ENCODE results near the gene MTF1.

Gene MTF1

GRCh38 chr1:37825506-37825905 lies 33.9 kb downstream of the MTF1 start:
- no peak for DNase-seq

DNA sequence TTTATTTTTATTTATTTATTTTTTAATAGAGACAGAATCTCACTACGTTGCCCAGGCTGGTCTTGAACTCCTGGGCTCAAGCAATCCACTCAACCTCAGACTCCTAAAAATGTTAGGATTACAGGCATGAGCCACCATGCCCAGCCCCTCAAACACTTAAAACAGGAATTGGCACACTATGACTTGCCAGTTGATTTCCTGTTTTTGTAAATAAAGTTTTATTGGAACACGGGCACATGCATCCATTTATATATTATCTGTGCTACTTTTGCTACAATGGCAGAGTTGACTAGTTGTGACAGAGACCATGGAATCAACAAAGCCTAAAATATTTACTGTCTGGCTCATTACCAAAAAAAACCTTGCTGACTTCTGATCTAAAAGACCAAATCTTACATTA lies 35.4 kb downstream of the MTF1 start:
- no peak for DNase-seq

DNA sequence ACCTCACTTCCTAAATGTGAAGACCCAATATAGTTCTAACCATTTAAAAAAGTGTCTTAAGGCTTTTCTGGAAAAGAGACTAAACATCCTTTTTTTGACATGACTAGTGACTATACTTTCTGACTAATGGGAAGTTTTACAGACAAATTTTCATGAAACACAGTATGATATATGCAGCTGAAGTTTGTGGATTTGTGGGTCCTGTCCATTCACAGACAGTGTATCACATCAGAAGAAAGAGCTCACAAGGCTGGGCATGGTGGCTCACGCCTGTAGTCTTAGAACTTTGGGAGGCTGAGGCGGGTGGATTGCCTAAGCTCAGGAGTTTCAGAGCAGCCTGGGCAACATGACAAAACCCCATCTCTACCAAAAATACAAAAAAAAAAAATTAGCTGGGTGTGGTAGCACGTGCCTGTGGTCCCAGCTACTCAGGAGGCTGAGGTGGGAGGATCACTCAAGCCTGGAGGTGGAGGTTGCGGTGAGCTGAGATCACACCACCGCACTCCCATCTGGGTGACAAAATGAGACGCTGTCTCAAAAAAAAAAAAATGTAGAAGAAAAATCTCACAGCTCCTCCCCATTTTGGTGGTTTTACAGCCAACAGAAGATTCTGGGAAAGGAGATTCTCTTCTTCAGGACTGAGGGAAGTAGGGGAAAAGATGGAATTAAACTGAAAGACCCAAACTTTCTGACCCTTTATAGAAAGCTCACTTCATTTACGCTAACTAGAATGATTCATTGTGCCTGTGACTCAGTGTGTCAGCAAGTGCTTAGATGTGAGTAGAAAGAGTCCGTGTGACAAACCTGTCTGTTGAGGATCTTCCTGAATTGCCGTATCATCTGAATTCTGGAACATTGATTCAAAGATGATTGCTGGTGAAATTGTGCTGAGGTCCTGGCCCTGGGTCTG lies 36.2 kb downstream of the MTF1 start:
- DNase-seq = no peak

DNA sequence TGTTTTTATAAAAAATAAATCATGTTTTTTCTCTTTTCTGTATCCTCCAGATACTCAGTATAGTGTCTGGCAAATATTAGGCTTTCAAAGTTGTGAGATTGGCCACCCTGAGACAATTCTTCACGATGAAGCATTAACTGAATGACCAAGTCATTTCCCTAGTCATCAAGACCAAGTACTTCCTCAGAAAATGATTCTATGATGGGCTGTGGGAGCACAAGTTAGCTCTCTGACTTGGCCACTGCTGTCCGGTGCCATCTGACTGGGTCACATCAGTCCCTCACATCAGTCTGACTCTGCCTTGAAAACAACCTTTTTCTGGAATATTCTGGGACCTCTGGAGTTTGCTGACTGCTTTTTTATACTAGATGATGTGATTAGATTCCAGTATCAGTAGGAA lies 37.9 kb downstream of the MTF1 start:
- no peak for DNase-seq

GRCh38 chr1:37817481-37817880 lies 41.9 kb downstream of the MTF1 start:
- peak; percentile 76 for DNase-seq

- DNase-seq = peak; percentile 36
Measured at GRCh38 chr1:37814252-37814651, 45.1 kb downstream of the MTF1 start.

- no peak for DNase-seq
Measured at GRCh38 chr1:37813529-37814145, 45.8 kb downstream of the MTF1 start.

DNA sequence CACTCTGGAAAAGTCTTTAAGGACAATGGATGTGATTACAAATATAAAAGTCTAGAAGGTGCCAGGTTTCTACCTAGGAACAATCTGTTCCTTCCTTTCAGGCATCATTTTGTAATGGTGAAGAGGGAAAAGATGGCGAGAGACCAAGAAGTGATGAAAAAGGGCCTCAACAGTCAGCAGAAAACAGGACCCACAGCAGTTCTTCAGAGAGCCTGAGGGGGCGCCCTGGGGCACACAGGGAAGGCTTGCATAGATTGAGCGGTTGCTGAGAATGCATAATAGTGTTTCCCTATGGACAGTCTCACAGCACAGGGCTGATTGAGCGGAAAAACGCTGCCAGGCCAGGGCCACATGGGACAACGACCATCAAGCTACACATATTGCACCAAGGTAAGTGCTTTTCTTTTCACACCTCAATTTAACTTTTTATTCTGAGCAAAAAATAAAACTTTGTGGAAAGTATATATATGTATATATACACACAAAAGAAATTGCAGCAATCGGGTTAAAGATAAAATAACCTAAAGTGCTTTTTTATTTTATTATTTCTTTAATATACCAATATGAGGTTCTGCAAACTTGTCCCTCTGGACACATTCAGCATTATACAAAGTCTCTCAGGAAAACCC lies 48.3 kb downstream of the MTF1 start:
- peak; percentile 78 for DNase-seq

GRCh38 chr1:37809942-37810341 lies 49.5 kb downstream of the MTF1 start:
- no peak for DNase-seq

- peak; percentile 92 for DNase-seq
Measured at GRCh38 chr1:37808369-37809319, 50.7 kb downstream of the MTF1 start.

DNA sequence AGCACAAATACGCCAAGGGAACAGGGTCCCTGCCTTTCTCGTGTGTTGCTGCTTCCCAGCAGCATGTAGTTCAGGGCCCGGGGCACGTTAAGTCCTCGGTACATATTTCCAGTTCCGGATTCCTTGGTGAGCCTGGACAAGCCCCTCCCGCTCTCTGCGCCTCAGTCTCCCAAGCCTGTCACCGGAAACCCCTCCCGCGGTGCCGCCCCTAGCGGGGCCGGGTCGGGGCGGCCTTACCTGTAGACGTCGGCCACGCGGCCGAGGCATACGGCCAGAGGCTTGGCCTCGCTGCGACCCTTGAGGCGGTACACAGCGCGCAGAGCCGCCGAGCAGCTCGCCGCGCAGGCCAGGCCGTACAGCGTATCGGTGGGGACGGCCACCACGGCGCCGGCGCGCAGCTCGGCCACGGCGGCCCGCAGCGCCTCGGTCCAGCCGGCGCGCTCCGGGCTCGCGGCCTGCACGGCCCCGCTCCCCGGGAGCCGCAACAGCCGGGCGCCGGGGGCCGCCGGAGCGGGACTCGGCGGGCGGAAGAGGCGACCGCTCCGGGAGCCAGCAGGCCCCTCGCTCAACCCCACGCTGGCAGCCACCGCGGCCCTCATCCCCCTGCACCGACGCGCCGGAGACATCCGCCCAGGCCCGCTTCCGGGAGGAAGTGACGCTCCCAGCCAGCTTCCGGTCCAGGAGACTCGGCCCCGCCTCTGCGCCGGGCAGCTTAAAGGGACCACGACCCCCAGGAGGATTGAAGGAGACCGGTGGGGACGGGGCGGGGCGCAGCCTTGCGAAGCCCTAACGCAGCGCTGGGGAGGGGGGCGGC lies 51.6 kb downstream of the MTF1 start, which contains the start of the genes C1orf122 and YRDC:
TSS of gene C1orf122 (plus strand) at position 236 of the 814 bp plus-strand sequence. CDS start 615 bp downstream, outside the sequence.
TSS of gene YRDC (minus strand) at position 654 of the 814 bp plus-strand sequence. CDS start at position 626, 28 bp downstream.
- peak; percentile 95 for DNase-seq

DNA sequence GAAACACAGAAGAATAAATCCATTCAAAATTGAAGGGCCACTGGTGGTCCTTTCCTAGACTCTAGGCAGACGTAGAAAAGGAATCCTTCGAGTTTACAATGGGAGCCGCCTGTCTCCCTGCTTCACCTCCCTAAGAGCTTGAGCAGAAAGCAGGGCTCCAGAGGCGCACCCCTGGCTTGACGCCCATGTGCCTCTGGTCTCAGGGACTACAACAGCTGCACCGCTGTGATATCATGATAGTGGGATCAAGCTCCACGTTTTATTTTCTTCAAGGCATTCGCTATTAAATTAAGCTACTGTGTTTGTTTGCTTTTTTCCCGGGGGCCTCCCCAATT lies 52.2 kb downstream of the MTF1 start:
- DNase-seq = no peak

GRCh38 chr1:37802439-37802838 lies 57.0 kb downstream of the MTF1 start:
- no peak for DNase-seq

GRCh38 chr1:37797750-37798345 lies 61.5 kb downstream of the MTF1 start:
- DNase-seq = no peak

DNA sequence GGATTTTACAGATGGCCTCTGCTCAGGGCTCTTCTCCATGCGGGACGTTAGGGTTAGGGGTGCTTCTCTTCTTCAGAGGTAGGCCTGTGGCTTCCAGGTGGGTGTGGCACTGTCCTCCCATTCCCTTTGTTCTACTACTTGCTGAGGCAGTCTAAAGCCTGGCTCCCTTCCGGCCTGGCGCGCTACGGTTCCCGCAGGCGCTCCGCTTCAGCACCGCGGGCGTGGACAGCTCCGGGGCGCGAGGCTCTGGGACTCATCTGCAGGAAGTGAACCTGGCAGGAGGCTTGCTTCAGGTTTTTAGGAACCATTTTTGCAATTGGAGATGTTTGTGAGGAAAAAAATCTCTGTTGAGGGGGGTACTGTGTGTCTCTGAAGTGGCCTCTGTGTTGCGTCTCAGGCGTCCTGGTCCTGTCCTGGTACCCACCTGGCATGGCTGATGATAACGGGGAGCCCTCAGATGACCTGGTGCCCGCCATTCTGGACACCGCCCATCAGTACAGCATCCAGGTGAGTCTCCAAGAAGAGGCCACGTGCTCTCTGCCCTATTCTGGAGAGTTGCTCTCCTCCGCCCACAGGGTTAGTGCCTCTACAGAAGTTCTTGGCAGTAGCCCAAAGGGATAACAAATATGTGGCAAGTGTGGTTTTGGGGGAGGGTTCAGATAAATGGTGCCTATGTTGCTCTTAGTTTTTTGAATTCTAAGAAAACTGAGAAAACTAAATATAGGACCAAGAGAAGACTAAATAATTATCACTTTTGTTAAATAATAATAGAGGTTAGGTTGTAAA lies 63.9 kb downstream of the MTF1 start:
- peak; percentile 46 for DNase-seq

DNA sequence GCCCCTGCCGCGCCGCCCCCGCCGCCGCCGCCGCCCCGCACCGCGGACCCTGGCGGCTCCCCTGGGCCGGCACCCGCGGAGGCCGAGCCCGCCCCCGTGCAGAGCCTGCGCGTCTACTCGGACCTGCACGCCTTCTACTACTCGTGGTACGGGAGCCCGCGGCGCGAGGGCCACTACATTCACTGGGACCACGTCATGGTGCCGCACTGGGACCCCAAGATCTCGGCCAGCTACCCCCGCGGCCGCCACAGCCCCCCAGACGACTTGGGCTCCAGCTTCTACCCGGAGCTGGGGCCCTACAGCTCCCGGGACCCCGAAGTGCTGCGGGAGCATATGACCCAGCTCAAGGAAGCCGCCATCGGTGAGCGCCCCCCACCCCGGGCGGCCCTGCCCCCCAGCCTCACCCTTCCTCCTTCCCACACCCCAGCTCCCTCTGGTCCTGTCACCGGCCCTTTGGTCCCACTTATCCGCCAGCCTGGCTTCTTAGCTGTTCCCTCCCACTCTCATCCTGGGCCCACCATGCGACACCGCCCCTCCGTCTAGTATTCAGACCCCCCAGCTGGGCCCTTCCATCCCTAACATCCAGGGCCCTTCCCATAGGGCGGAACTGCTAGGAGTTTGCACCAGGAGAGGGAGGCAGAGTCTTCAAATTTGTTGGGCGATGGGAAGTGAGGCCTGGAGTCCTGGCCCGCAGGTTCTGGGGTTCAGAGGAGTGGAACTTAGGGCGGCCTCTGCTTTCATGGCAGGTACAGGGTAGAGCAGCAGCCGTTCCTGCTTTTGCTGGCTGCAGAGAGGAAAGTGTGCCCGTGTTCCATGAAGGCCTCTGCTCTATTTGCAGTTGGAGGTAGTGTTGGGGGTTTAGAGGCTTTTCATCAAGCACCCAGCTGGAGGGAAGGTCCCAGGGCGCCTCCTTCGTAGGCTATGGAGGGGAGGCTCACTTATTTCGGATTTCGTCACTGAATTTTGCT lies 64.7 kb downstream of the MTF1 start:
- DNase-seq = no peak

GRCh38 chr1:37793773-37794371 lies 65.5 kb downstream of the MTF1 start, which contains the start of gene MANEAL:
Gene MANEAL (plus strand): TSS chr1:37793847. CDS start chr1:37794183, 336 bp downstream.
- DNase-seq = peak; percentile 61

DNA sequence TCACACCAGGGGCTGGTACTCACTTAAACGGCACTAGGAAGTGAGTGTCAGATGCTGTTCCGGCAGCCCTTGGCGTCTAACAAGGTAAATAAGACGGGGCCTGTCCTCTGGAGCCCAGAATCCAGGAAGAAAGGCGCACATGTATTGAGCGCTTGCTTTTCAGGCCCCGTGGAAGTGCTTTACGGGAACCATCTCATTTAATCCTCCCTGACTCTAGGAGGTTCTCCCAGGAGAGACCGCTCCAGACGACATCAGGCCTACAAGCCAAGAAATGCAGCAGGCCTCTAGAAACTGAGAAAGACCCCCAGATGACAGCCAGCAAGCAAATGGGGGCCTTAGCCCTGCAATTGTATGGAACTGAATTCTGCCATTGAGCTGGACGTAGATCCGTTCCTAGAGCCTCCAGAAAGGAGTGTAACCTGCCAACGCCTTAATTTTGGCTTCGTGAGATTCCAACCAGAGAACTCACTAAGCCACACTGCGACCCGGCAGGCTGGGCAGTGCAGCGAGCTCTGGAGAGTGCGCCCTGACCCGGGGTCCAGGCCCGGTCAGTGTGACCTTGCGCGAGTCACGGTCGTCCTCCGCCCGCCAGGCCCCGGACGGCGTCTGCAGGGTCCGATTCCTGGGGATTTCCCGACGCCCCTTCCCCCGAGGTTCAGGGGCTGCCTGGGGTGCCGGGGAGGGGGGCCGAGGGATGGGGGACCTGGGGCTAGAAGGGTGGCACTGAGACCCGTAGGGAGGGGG lies 66.3 kb downstream of the MTF1 start:
- DNase-seq = no peak

All from midbrain (tissue), 1 donor.